ENCODE measurements around the gene OTUD7B.

The OTUD7B gene

DNA sequence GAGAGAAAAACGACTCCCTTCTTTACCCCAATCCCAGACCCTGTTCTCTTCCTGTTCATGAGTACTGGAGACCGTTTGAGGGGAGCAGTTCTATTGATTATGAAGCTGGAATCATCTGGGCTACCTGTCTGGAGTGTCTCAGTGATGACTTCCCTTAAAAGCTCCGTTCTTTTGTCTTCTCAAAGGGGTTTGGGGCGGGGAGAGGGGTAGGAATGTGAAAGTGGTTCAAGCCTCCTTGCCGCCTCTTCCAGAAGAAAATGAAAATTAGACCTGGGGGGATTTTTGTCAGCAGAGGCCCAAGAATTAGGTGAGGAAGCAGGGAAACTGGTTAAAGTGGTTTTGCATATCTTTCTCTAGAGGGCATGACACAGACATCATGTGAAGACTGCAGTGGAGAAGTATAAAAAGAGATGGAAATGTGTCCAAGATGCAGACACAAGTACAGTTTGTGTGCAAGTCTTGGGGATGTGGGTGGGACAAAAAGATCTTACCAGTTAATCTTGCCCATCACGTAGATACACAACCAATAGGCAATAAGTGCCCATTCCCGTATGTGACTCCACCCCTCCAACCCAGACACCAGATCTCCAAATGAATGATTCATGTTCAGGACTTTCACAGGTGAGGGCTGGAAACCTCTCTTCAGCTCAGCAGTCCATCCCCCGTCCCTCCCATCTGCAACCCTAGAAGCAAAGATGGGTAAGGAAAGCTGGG is 73.4 kb downstream of the OTUD7B start (continued):
- TF ChIP-seq, protein P1, sequence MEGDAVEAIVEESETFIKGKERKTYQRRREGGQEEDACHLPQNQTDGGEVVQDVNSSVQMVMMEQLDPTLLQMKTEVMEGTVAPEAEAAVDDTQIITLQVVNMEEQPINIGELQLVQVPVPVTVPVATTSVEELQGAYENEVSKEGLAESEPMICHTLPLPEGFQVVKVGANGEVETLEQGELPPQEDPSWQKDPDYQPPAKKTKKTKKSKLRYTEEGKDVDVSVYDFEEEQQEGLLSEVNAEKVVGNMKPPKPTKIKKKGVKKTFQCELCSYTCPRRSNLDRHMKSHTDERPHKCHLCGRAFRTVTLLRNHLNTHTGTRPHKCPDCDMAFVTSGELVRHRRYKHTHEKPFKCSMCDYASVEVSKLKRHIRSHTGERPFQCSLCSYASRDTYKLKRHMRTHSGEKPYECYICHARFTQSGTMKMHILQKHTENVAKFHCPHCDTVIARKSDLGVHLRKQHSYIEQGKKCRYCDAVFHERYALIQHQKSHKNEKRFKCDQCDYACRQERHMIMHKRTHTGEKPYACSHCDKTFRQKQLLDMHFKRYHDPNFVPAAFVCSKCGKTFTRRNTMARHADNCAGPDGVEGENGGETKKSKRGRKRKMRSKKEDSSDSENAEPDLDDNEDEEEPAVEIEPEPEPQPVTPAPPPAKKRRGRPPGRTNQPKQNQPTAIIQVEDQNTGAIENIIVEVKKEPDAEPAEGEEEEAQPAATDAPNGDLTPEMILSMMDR (tag by site-specific recombination; IDR thresholded peaks at IDR 0.05): no peak
- peak; percentile 69; the same call in 1 of the 2 replicates for TF ChIP-seq PRDM1 (tag by site-specific recombination; IDR thresholded peaks at IDR 0.05)
- TF ChIP-seq ZNF548 (tag by site-specific recombination; IDR thresholded peaks at IDR 0.05): no peak
- TF ChIP-seq SP3 (tag by site-specific recombination; IDR thresholded peaks at IDR 0.05): peak; percentile 57
- no peak for TF ChIP-seq ZNF692 (tag by site-specific recombination; IDR thresholded peaks at IDR 0.05)
- TF ChIP-seq ZNF223 (tag by site-specific recombination; IDR thresholded peaks at IDR 0.05): no peak
- TF ChIP-seq EGR2 (tag by site-specific recombination; IDR thresholded peaks at IDR 0.05; ENCODE audit: low read depth): no peak
- TF ChIP-seq, protein P2, sequence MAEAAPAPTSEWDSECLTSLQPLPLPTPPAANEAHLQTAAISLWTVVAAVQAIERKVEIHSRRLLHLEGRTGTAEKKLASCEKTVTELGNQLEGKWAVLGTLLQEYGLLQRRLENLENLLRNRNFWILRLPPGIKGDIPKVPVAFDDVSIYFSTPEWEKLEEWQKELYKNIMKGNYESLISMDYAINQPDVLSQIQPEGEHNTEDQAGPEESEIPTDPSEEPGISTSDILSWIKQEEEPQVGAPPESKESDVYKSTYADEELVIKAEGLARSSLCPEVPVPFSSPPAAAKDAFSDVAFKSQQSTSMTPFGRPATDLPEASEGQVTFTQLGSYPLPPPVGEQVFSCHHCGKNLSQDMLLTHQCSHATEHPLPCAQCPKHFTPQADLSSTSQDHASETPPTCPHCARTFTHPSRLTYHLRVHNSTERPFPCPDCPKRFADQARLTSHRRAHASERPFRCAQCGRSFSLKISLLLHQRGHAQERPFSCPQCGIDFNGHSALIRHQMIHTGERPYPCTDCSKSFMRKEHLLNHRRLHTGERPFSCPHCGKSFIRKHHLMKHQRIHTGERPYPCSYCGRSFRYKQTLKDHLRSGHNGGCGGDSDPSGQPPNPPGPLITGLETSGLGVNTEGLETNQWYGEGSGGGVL (tag by site-specific recombination; IDR thresholded peaks at IDR 0.05): no peak
- no peak for TF ChIP-seq GFI1B (tag by site-specific recombination; IDR thresholded peaks at IDR 0.05)
- TF ChIP-seq, protein P3, sequence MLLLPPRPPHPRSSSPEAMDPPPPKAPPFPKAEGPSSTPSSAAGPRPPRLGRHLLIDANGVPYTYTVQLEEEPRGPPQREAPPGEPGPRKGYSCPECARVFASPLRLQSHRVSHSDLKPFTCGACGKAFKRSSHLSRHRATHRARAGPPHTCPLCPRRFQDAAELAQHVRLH (tag by site-specific recombination; IDR thresholded peaks at IDR 0.05): no peak
- peak; percentile 98 for TF ChIP-seq ZNF600 (tag by site-specific recombination; IDR thresholded peaks at IDR 0.05)
- no peak for TF ChIP-seq ZNF529 (tag by site-specific recombination; IDR thresholded peaks at IDR 0.05; ENCODE audit: insufficient replicate concordance)
- TF ChIP-seq ZEB2 (tag by site-specific recombination; IDR thresholded peaks at IDR 0.05): peak; percentile 42; the same call in 1 of the 2 replicates
- no peak for TF ChIP-seq ZNF426 (tag by site-specific recombination; IDR thresholded peaks at IDR 0.05)
- TF ChIP-seq ZSCAN18 (tag by site-specific recombination; IDR thresholded peaks at IDR 0.05): no peak
- TF ChIP-seq ZNF768 (tag by site-specific recombination; IDR thresholded peaks at IDR 0.05): no peak
- no peak for TF ChIP-seq ZNF76 (tag by site-specific recombination; IDR thresholded peaks at IDR 0.05; ENCODE audit: borderline replicate concordance, low read depth)

- ChIA-PET CTCF (interaction anchor here (0.8 to 1.4 kb wide), 2 partner anchors 48 to 71 kb away, joined by 4 read pairs; a partner anchor contains a TSS), POLR2A (interaction anchor here (0.7 to 4.3 kb wide), 4 partner anchors 8 to 130 kb away, joined by 3 to 48 read pairs (median 14); partner anchors contain the start of gene SF3B4)
- peak within 1 kb of the TSS; percentile 57 for H3K4me3 ChIP-seq (ENCODE audit: low read depth, low read length)
- TF ChIP-seq ZBTB10 (tag by site-specific recombination; IDR thresholded peaks at IDR 0.05): 0 out of 2 replicates have a peak, but pooled peaks have one; percentile 27
- no peak for TF ChIP-seq ZNF692 (tag by site-specific recombination; IDR thresholded peaks at IDR 0.05)
- TF ChIP-seq BCL11A (tag by site-specific recombination; IDR thresholded peaks at IDR 0.05; ENCODE audit: low read depth): no peak
- TF ChIP-seq ZFP69B (tag by site-specific recombination; IDR thresholded peaks at IDR 0.05): no peak
- TF ChIP-seq ZNF335 (tag by site-specific recombination; conservative IDR thresholded peaks at IDR 0.05): peak; percentile 69
These were observed 74.1 kb downstream of the OTUD7B start, which contains the start of gene MTMR11 for GRCh38 chr1:149936170-149936991. MTMR11 (minus strand) TSS chr1:149936879; CDS start chr1:149936647, 232 bp downstream.

More at GRCh38 chr1:149936170-149936991, 74.1 kb downstream of the OTUD7B start, which contains the start of gene MTMR11:
- peak within 1 kb of the TSS; percentile 33 for H3K27ac ChIP-seq (ENCODE audit: extremely low read depth, low read depth, low read length)
- H3K9me3 ChIP-seq (ENCODE audit: control insufficient read depth, insufficient read depth, low read depth, low read length): no peaks in the 10 kb centered on the region
- peaks cover 0 to 24% of the 10 kb centered on the region in 2 experiments; a peak in 1 of 3 replicates for H3K36me3 ChIP-seq (ENCODE audit: control insufficient read depth in 2 of 2, insufficient read depth in 1 of 2, low read length in 2 of 2)
- peaks cover 6% of the 10 kb centered on the region; the same call in 1 of the 2 replicates for H3K4me1 ChIP-seq (ENCODE audit: control insufficient read depth, insufficient read depth, low read length)
